HTR-8/SVneo (cell line): Measurements from ENCODE around the gene PGM5.

ENCODE experiments used
- DNase-seq: peaks from one replicate; pipeline ENCODE4 v3.0.0; 2011; ENCODE audit warnings: low spot score, mixed read lengths; ENCODE audit not compliant: insufficient read length
- FAIRE-seq: peaks from 2 replicates; lab custom pipeline; 2011; peaks lifted over from hg19 to GRCh38; lab: Jason Lieb, UNC

PGM5 gene

GRCh38 chr9:68427216-68427977 is 71.0 kb downstream of the PGM5 start:
- FAIRE-seq (no peak), DNase-seq (no peak)

- DNase-seq (no peak), FAIRE-seq (no peak)
These were observed 72.1 kb downstream of the PGM5 start for GRCh38 chr9:68428481-68428880.

GRCh38 chr9:68429631-68430030 is 73.2 kb downstream of the PGM5 start:
- no peak for FAIRE-seq

GRCh38 chr9:68431307-68431706 is 74.9 kb downstream of the PGM5 start:
- FAIRE-seq, result no peak
- DNase-seq, result no peak

More at GRCh38 chr9:68429631-68430030, 73.2 kb downstream of the PGM5 start:
- DNase-seq, result no peak

GRCh38 chr9:68433531-68434110 is 77.2 kb downstream of the PGM5 start:
- FAIRE-seq (no peak), DNase-seq (no peak)

- FAIRE-seq (no peak), DNase-seq (no peak)
These were observed 81.4 kb downstream of the PGM5 start for GRCh38 chr9:68437785-68438184.

GRCh38 chr9:68443624-68444023 is 87.2 kb downstream of the PGM5 start:
- FAIRE-seq (no peak), DNase-seq (no peak)

- FAIRE-seq (no peak), DNase-seq (no peak)
These were observed 90.4 kb downstream of the PGM5 start for GRCh38 chr9:68446836-68447235.

- FAIRE-seq, result no peak
- no peak for DNase-seq
These were observed 91.2 kb downstream of the PGM5 start for GRCh38 chr9:68447611-68448010.

- no peak for FAIRE-seq
These were observed 98.3 kb downstream of the PGM5 start for GRCh38 chr9:68454579-68455334.

GRCh38 chr9:68455451-68455850 is 99.0 kb downstream of the PGM5 start:
- no peak for FAIRE-seq
- no peak for DNase-seq

More at GRCh38 chr9:68454579-68455334, 98.3 kb downstream of the PGM5 start:
- DNase-seq, result no peak

- FAIRE-seq (no peak), DNase-seq (no peak)
These were observed 101.4 kb downstream of the PGM5 start for GRCh38 chr9:68457803-68458202.

GRCh38 chr9:68458918-68459317 is 102.5 kb downstream of the PGM5 start:
- DNase-seq (no peak), FAIRE-seq (no peak)

- no peak for DNase-seq
- no peak for FAIRE-seq
These were observed 105.8 kb downstream of the PGM5 start for GRCh38 chr9:68462105-68462775.

GRCh38 chr9:68470067-68470466 is 113.7 kb downstream of the PGM5 start:
- DNase-seq, result no peak
- FAIRE-seq, result no peak

GRCh38 chr9:68470634-68471033 is 114.2 kb downstream of the PGM5 start:
- FAIRE-seq, result no peak
- DNase-seq, result no peak

GRCh38 chr9:68472119-68472518 is 115.7 kb downstream of the PGM5 start:
- DNase-seq (no peak), FAIRE-seq (no peak)

- FAIRE-seq (no peak), DNase-seq (no peak)
These were observed 117.4 kb downstream of the PGM5 start for GRCh38 chr9:68473790-68474189.

GRCh38 chr9:68476422-68476821 is 120.0 kb downstream of the PGM5 start:
- FAIRE-seq (no peak), DNase-seq (no peak)

- FAIRE-seq (no peak), DNase-seq (no peak)
These were observed 120.4 kb downstream of the PGM5 start for GRCh38 chr9:68476847-68477246.

GRCh38 chr9:68480807-68481206 is 124.4 kb downstream of the PGM5 start:
- FAIRE-seq, result no peak
- no peak for DNase-seq
